ENCODE measurements around the gene NPIPA8. TPM values are rescaled to one million over a fixed set of nuclear protein-coding genes. Genes with fewer than 3 reads are reported as not detected.
"Not testable (repeated sequence)": the region's sequence is repeated elsewhere in the genome, so short reads cannot be mapped to it uniquely, and the experiment has no call there.

The NPIPA8 gene
- polyA plus RNA-seq (2012; ENCODE audit: insufficient read length, low read depth): 0.98 TPM

GRCh38 chr16:18336636-18337035 lies at the start of gene NPIPA8:
Gene NPIPA8 (minus strand): TSS chr16:18336736. CDS start chr16:18332662, 4,074 bp downstream.
- not testable (repeated sequence) for TF ChIP-seq POLR2AphosphoS5 (IDR thresholded peaks at IDR 0.05; ENCODE audit: low read depth, low read length); FOXP2 (optimal IDR thresholded peaks at IDR 0.05; ENCODE audit: borderline replicate concordance, extremely low read depth, extremely low read length, insufficient read depth); SIN3A (IDR thresholded peaks at IDR 0.05; ENCODE audit: borderline replicate concordance, insufficient read depth, low read length)

Data from PFSK-1 (cell line).